NK-92 (cell line): ENCODE results near the gene ERGIC1.

Source experiments
- DNase-seq: peaks from one replicate; lab custom pipeline; 2025; ENCODE audit not compliant: unreplicated experiment; lab: John Stamatoyannopoulos, UW

ERGIC1 gene

DNA sequence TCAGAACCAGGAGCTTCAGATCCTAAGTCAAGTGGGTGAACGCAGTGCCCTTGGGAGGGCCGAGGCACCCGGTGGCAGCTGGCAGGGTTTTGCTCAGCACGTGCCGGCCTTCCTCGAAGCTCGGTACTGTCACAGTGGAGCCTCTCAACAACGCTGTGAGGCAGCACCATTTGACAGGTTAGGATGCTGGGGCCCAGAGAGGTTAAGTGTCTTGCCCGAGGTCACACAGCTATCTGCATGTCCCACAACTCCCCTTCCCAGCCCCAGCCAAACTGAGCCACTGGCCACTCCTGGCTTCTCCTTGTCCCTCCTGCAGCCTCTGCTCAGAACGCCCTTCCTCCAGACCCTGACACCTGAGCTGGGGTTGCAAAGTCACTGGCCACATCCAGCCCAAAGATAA is 81.5 kb downstream of the ERGIC1 start:
- no peak for DNase-seq

GRCh38 chr5:172918421-172919371 is 84.6 kb downstream of the ERGIC1 start:
- DNase-seq: no peak

DNA sequence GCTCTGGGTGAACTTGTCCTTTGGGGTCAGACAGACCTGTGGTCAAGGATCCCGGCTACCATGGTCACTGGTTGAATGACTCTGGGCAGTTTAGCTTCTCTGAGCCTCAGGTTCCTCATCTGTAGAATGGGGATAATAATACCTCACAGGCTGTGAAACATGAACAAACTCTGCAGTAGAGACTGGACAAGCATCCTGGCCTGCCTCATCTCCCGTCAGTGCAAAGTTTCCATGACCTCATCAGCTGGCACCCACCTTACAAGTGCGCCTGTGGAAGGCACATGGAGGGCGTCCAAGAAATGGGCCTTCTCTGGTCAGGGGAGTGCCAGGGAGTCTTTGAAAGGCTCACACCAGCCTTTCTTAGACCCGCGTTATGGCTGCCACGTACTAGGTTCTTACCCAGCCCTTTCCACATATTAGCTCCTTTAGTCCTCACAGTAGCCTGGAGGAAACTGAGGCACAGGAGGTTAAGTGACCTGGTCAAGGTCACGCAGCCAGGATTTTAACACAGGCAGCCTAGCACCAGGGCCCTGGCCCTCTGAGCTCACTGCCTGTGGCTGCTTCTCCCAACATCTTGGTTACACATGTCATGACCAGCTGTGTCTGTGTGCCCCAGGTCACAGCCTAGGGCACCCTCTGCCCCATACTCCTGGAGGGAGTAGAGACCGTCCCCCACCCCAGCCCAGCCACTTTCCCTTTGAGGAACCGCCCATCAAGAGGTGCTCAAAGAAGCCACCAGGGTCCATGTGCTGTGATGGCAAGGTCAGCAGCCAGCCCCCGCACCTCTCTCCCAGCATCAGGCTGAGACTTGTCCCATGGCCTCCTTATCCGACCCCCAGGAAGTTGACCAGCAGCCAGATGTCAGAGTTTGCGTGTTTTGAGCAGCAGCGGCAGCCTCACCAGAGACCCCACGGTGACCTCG is 85.7 kb downstream of the ERGIC1 start:
- no peak for DNase-seq

DNA sequence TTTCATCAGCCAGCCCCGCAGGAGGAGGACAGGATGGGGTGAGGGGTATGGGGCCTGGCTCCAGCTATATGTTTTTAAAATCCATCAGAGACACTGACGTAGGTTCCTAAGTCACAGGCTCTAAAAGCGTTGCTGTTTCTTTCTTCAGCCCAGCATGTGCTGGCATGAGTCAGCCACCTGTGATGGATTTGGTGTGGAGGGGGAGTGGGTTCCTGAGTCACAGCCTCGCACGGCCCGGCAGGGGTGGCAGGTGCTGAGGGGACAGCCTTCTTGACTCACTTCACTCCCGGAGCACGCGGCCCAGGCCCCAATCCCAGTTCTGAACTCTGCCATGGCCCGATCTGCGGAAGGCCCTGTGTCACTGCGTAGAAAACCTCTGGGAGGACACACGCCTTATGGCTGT is 86.4 kb downstream of the ERGIC1 start:
- DNase-seq: no peak

- DNase-seq: no peak
Measured at GRCh38 chr5:172920995-172921394, 86.9 kb downstream of the ERGIC1 start.

DNA sequence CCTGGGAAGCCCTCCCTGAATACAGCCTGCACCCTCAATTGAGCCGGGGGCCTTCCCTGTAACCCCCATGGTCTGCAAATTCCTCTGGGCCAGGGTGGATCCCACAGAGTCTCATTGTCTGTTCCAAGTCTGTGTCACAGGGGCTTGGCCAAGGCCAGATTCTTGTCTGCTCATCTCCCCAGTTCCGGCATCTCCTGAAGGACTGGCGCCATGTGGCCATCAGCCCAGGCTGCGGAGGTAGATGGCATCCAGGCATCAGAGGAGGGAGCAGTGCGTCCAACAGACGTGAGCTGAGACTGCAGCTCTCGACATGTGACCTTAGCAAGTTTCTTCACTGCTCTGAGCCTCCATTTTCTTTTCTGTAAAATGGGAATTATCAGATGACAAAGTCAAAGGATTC is 87.9 kb downstream of the ERGIC1 start:
- DNase-seq: no peak

DNA sequence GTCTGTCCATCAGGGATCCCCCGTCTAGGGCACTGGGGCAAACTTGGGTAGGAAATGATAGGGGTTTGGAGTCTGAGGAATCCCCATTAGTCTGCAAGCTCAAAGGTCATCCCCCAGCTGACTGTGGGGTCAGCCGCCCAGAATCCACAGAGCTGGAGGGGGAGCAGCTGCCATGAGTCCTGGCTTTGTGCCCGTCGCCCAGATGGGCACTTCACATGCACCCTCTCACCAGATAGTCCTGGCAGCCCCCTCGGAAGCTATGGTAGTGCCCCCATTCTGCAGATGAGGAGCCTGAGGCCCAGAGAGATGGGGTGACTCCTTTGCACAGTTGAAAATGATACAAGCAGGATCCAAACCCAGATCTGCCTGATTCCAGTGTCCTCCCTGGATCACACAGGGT is 89.5 kb downstream of the ERGIC1 start:
- no peak for DNase-seq

DNA sequence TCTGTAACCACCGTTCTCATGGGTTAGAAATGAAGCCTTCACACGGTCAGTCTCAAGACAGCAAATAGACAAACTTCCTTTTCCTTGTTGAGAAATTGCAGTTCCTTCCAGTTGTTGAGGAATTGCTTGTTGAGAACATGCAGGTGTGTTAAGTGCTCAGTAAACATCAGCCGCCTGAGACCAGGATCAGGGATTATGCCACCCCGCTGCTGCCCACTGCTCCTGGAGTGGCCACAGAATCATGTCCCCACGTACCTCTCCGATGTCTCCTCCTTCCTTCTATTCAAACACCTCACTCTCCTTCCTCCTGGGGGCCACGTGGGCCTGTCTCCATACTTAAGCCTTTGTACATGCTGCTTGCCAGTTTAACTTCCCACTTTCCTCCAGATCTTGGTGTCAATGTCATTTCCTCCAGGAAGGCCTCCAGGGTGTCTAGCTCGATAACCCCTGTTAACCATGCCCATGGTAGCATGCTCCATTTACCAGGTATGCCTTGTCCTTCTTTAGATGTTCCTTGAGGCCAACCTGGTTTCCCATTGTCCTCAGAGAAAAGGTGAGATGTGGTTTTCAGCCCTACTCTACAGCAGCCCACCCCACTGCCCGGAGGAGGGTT is 91.4 kb downstream of the ERGIC1 start:
- DNase-seq: no peak

GRCh38 chr5:172926008-172926523 is 92.0 kb downstream of the ERGIC1 start:
- no peak for DNase-seq

GRCh38 chr5:172926796-172927195 is 92.7 kb downstream of the ERGIC1 start:
- no peak for DNase-seq

GRCh38 chr5:172929371-172929838 is 95.4 kb downstream of the ERGIC1 start:
- no peak for DNase-seq

GRCh38 chr5:172931001-172931536 is 97.0 kb downstream of the ERGIC1 start:
- DNase-seq: no peak

- DNase-seq: no peak
Measured at GRCh38 chr5:172932313-172933017, 98.4 kb downstream of the ERGIC1 start.

DNA sequence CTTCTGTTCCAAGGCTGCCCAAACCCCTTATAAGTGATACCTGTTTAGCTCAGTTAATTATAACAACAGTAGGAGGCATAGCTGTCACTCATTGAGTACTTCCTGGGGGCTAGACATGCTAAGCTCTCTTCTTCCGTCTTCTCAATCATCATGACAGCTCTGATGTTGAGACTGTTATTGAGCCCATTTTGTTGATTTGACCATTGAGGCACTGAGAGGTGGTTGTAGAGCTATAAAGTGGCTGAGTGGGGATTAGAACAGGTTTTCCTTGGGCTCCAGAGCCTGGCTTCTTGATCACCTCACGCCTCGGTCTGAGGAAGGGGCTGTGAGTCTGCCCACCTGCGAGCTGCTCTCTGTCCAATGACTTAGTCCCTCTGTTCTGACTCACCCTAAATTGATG is 99.2 kb downstream of the ERGIC1 start:
- no peak for DNase-seq

DNA sequence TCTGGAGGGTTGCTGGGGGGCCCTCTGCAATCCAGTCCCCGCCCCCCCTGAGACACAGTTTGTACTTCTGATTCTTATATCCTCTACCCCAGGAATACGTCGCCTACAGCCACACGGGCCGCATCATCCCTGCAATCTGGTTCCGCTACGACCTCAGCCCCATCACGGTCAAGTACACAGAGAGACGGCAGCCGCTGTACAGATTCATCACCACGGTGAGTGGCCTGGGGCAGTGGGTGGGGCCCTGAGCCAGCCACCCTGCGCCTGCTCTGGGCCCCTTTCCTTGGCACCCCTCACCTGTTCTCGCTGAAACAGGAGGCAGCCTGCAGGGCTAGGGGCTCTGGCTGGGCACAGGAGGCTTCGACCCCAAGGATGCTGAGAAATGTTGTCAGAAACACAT is 101.0 kb downstream of the ERGIC1 start:
- DNase-seq: no peak

DNA sequence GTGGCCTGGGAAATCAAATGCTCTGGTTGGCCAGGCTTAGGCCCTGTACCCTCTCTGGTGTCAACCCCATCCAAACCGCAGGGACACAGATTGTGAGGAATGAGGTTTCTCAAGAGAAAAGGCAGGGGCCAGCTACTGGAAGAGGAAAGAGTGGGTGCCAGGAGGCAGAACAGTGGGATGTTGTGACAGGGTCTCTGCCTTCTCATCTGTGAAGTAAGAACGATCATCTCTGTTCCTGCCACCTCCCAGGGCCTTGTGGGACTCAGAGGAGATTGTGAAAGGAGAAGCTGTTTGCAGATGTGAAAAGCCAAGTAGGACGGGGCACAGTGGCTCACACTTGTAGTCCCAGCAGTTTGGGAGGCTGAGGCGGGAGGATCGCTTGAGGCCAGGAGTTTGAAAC is 102.3 kb downstream of the ERGIC1 start:
- no peak for DNase-seq

GRCh38 chr5:172939071-172939470 is 105.0 kb downstream of the ERGIC1 start:
- no peak for DNase-seq

DNA sequence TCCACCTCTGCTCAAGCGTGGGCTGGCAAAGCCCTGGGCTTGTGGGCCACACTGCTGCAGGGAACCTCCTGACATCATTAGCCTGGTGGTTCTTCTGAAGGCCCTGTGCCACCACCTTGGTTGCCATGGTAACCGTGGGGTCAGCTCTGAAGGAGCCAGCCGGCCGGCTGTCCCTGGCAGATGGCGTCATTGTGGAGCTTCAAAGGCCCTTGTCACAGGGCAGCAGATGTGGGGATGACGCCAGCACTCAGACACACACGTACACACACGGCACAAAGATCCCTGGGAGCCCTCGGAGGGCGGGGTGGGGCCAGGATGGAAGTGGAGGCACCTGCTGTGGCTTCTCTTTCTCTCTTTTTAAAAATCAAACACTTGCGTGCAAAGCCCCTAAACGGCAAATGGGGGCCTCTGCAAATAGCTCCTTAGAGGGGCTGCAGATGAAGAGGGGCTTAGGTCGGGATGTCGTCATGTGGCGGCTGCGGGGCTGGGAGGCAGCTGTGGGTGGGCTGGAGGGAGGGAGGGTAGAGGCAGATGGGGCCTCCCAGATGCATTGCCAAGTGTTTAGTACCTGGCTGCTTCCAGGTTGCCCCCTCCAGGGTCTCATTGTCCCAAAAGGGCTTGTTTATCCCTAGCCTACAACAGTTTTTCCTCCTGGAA is 105.7 kb downstream of the ERGIC1 start:
- no peak for DNase-seq

DNA sequence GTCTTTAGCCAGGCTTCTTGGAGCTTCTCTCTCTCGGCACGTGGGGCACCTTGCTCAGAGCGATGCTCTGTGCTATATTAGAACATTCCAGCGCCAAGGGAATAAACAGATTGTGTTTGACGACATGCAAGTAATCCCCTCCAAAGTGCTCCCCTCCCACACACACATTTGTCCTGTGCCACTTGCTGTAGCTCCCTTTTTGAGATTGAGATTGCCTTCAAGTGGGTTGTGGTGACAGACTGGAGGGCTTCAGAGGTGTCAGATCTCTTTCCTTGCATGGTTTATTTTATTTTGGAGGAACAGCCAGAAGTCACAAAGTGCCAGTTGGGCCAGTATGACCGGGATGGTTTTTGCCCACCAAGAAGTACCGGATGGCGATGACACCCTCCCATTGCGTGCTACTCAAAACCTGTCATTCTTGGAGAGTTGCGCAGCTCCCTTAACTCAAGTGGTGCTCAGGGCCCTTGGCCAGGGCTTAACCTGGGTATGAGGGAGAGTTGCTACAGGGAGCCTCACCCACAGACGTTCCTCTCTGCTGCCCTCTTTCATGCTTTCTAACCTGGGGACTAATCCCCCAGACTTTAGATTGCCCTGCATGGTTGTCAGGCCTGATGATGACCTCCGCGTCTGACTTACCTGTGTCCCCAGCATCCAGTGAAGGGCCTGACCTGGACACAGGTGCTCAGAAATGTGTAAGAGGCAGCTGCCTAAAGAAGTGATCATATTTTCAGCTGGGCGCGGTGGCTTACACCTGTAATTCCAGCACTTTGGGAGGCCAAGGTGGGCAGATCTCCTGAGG is 106.4 kb downstream of the ERGIC1 start:
- DNase-seq: no peak
